Fibroblast of skin of scalp (primary cell): ENCODE data around the gene BTD. TPM values are rescaled to one million over a fixed set of nuclear protein-coding genes. Genes with fewer than 3 reads are reported as not detected.

Source experiments
- DNase-seq: peaks from one replicate; pipeline ENCODE4 v3.0.0-alpha.2; 2013
- polyA plus RNA-seq, 2 experiments: library from polyadenylated mRNA; unstranded; fragments of 120-200 nt; gene quantifications; one replicate each; pipeline ENCODE4 v1.2.1, GENCODE V29; 2013; ENCODE audit not compliant: insufficient read length in 2 of 2

BTD gene, protein sequence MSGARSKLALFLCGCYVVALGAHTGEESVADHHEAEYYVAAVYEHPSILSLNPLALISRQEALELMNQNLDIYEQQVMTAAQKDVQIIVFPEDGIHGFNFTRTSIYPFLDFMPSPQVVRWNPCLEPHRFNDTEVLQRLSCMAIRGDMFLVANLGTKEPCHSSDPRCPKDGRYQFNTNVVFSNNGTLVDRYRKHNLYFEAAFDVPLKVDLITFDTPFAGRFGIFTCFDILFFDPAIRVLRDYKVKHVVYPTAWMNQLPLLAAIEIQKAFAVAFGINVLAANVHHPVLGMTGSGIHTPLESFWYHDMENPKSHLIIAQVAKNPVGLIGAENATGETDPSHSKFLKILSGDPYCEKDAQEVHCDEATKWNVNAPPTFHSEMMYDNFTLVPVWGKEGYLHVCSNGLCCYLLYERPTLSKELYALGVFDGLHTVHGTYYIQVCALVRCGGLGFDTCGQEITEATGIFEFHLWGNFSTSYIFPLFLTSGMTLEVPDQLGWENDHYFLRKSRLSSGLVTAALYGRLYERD
- polyA plus RNA-seq (2013, experiment 1 of 2; ENCODE audit: insufficient read length), result 9.8 TPM
- polyA plus RNA-seq (2013, experiment 2 of 2; ENCODE audit: insufficient read length), result 9.3 TPM

DNA sequence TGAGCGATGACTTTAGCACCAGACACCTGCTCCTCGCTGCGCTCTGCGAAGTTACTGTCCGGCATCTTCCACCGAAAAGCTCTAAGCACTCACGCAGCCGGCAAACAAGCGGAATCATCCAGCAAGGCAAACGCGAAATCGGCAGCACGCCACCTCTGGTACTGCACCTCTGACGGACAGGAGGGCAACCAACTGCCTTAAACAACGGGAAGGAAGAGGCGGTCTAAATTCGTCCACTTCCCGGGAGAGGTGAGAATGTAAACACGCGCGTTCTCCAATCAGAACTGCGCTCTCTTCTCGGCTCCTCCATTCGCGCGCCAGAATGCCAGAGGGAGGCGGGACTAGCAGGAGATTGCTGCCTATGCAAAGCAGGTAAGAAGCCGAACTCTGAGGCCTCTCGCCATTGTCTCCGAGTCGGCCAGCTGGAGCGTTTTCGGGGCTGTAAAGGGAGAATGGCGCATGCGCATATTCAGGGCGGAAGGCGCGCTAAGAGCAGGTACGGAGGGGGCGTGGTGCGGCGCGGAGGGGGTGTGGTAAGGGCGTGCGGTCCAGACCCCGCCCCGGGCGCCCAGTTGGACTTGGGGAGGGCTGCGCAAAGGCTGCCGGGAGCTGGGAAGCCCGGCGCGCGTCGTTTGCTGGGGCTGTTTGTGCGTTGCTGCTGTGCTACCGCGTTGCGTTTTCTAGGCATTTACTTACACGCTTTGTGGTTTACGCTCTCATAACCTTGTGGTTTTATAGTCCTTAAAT lies at the start of gene BTD, which contains the start of gene HACL1:
Gene BTD (plus strand): TSS at position 347 of the 747 bp plus-strand sequence. CDS start 33,695 bp downstream, outside the sequence.
Gene HACL1 (minus strand): TSS at position 171 of the 747 bp plus-strand sequence. CDS start 106 bp downstream, at position 65.
- DNase-seq, result peak; percentile 99

DNA sequence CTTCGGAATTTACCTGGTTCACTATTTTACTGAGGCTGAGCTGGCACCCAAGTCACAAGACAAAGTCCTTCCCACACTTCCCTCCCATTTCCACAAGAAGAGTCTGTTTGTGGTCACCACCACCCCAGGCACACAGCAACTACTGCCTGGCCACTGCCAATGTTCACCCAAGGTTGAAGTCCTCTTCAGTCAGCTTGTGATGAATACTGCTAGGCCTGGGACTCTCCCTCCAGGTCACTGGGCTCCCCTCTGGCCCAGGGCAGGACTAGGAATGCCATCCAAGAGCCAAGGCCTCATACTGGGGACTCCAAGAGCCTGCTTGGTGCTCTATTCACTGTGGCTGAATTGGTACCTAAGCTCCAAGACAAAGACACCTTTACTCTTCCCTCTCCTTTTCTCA lies 49.6 kb upstream of the BTD start:
- DNase-seq, result no peak

DNA sequence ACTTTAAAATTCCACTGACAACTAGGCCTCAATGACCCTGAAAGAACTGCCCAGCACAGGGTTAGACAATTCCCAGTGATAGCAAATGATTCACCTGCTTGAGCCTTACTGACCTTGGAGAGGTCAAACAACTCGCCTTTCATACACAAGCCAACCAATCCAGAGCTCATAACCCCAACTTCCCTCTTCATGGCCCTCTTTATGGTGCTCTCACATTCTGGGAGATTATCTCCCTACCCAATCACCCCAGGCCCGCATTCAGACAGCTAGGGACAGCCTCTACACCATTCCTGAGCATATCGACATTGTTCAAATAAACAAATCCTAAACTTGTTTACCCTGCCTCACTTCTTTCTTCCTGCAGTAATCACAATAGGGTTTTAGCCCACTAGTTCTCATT lies 47.8 kb upstream of the BTD start:
- DNase-seq, result no peak

DNA sequence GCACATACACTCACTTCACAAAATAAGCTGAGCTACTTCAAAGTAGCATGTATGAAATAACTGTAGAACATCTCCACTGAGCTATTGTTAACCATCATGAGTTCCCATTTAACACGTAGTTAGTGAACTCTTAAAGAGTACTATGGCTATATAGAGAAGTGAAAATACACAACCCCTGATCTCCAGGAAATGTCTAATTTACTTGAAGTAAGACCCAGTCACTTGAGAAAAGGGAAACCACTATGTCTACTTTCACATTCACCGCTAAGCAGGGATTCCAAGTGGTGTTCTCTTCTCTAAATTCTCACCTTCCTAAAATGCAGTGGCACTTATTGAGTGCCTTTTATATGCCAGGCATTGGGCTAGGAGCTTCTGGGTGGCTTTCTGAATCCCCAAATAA lies 45.0 kb upstream of the BTD start:
- DNase-seq, result no peak

DNA sequence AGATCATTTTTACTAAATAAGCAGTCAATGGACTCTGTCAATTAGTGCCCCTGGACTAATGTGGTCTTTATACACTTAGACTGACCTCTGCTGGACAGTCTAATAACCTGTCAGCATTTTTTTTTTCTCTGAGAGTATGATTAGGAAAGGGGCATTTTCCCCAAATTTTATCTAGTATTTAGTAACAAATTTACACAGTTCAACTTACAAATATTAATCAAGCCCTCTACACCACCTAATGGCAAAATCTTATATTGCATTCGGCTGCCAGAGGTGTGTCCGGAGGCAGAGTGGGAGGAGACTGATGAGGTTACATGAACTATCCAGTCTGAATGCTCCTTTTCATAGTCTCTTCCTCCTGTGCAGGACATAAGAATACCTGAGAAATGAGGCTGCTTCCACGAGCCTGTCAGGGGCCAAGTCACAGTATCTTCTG lies 44.0 kb upstream of the BTD start:
- DNase-seq, result peak; percentile 77

DNA sequence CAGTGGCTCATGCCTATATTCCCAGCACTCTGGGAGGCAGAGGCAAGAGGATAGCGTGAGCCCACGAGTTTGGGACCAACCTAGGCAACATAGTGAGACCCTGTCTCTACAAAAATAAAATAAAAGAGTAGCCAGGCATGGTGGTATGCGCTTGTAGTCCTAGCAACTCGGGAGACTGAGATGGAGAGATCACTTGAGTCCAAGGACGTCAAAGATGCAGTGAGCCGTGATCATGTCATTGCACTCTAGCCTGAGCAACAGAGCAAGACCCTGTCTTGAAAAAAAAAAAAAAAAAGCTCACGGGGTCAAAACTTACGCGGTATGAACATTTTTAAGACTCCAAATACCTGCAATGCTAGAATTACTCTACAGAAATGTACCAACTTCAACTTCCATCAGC lies 43.0 kb upstream of the BTD start:
- no peak for DNase-seq

DNA sequence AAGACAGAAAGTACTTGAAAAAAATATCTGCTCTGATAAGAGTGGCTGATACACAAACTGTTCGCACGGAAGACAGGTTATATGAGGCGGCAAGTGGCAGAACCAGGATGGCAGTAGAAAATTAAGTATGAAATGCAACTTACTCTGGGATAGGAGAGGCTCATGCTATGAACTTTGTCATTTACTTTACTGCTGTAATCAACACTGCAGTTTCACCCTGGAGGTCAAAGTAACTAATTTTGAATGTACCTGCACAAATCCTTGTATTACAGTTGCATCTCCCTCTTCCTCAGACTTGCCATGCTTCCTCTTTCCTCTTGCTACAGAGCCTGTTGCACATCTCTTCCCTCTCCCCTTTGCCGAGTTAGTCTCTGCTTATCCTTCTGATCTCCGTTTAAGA lies 39.0 kb upstream of the BTD start:
- no peak for DNase-seq

DNA sequence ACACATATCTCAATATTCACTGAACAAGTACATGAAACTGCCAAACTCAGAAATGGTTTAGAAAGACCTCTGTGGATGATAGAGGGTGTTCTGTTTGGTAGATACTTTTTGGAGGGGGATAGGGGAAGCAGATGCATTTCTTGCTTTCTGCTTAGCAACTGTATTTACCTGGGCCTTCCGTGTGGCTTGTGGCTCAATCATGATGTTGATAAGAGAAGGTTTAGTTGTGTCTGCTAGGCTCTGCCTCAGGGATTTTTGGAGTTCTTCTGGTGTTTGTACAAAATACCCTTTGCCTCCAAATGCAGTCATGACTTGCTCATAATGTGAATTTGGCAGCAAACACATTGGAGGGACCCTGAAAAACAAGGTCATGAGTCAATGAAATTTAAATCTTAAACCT lies 38.4 kb upstream of the BTD start:
- DNase-seq, result no peak

DNA sequence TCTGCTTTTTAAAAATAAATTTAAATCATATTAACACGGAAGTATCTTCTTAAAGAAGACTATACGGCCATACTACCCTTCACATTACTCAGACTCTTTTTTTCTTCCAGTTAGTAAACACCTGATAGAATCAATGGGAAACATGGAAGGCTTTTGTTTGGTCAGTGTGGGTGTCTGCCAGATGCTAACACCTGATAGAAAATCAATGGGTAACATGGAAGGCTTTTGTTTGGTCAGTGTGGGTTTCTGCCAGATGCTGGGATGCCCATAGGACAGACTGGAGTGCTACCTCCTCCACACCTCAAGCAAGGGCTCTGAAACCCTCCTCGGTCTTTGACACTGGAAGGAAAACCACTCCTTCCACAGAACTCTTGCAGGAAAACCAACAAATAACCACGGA lies 29.4 kb upstream of the BTD start:
- no peak for DNase-seq

DNA sequence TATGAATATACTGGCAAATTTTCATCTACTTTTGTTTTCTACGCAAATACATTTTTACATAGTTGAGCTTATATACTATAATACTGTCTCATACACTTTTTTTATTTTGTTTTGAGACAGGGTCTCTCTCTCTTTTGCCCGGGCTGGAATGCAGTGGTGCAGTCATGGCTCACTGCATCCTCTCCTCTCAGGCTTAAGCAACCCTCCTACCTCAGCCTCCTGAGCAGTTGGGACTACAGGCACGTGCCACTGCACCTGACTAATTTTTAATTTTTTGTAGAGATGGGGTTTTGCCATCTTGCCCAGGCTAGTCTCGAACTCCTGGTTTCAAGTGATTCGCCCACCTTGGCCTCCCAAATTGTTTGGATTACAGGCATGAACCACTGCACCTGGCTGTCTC lies 26.1 kb upstream of the BTD start:
- no peak for DNase-seq

DNA sequence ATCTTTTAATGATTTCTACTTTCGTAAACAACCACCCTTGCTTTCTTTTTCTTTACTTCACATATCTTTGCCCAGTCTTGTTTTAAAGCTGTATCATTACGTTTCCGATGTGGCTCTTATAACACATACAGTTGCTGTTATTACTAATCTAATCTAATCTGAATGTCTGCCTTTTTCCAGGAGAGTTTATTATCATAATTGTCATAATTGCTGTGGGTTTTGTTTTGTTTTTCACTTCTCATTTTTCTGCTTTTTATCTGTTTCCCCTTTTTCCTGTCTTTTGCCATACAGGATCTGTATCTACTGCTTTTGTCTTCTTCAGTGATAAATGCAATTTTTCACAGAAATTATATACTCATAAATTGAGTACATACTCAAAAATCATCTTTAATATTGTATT lies 25.1 kb upstream of the BTD start:
- DNase-seq, result no peak

DNA sequence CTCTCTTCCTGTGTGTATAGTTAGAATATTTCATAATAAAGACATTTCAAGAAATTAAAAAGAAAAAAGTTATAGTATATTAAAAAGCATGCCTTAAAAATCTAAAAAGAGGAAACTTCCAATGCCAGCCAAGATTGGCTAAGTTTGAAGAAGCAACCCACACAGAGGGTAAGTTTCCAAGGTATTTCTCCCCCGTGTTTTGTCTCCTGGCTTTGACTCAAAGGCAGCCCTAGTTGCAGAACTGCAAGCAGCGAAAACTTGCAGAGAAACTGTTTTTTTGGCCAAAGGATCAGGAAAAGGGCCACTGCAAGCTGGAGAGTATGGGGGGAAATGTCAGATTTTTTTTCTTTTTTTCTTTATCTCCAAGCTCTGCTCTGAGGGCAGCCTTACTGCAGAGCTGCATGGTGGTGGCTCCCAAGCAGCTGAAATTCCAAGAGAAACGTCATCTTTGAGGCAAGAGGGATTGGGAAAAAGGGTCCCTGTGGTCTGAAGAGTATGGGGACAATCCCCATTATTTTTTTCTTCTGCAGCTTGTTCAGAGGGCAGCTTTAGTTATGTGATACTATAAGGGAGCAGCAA lies 23.2 kb upstream of the BTD start:
- DNase-seq, result no peak

DNA sequence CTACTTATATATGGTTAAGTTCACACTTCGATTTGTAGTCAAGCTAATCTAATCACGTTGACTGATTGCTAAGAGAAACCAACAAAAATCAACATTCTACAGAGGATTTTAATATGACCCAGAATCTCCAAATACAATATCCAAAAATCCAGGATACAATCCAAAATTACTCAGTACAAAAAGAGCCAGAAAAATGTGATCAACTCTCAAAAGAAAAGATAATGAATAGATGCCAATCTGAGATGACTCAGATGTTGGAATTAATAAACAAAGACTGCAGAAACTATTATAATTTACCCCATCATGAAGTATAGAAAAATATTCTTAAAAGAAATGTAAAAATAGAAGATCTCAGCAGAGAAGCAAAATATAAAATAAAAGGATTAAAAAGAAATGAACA lies 22.5 kb upstream of the BTD start:
- DNase-seq, result peak; percentile 58

DNA sequence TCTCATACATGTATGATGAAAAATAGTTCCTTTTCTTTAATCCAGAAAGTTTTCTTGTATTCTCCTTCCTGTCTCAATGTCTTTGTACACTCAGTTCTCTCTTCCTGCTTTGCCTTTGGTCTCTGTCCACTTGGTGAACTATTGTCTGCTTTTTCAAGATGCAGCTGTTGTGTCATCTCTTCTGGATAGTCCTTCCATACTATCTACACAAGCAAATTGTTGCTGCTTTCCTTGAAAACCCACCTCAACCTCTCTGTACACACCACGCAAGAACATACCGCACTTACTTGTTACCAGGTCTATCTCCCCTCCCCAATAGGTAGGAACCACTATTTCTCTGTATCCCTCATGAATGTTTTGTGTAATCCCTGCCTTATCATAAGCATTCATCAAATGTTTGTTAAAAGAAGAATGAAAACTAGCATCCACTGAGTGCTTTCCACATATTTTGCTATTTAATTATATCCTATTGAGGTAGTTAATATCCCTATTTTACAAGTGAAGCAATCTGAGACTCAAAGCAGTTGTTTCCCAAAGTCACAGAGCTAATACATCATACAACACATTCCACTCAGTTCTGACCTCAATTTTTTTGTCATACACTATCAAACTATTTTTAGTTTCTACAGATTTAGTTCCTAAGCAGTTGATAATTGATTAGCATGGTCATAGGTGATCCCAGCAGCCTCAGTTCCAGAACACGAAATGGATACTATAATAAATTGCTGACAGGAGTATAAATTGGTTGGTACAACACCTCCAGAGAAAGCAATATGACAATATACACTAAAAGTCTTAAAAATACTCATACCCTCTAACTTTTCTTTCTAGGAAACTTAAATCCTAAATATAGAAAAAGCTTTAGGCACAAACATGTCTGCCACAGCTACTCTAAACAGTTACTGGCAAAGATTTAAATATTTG lies 19.8 kb upstream of the BTD start:
- DNase-seq, result no peak

DNA sequence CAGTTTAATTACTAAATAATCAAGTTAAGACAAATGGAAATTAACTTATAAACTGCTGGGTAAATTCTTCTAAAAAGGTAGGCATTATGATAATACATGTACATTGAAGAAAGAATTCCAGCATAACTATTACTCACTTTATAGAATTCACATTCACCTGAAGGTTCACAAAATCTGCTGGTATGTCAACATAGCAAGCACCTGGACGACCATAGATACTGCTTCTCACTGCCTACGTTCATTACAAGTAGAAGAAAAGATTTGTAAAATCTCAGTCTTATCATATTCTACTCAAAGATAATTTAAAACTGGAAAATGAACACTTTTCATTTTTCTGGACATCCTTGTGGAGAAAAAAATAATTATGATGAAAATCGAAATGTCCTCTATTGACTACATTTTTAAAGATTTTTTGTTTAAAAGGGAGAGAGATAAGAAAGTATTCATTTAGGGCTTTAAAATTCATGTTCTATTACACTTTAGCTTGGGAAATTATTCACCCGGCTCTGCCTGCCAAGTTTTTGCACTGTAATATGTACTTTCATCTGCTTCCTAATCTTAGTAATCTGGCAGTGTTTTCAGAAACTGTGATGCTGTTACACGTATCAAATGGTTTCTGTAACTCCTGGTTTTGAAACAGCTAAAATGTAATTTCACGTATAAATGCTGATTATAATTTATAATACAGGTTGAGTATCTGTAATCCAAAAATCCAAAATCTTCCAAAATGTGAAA lies 16.3 kb upstream of the BTD start:
- DNase-seq, result no peak

DNA sequence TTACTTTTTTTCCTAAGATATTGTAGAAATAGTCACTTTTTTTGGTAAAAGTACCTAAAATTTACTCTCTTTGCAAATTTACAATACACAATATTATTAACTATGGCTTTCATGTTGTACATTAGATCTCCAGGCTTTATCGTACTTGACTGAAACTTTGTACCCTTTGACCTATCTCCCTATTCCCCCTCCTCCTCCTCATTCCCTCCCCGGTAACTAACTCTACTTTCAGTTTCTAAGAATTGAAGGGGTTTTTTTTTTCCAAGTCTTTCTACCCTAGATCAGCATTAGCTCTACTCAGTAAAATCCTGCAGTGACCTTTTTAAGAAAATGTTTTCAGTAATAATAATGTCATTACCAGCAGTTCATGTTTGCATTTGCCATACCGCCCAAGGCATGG lies 10.3 kb upstream of the BTD start:
- no peak for DNase-seq

DNA sequence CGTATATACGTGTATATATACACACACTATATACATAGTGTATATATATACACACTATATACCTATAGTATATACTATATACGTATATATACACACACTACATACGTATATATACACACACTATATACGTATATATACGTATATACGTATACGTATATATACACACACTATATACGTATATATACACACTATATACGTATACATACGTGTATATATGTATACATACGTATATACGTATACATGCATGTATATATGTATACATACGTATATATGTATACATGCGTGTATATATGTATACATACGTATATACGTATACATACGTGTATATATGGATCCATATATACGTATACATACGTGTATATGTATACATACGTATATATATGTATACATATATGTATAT lies 9.6 kb upstream of the BTD start:
- no peak for DNase-seq

DNA sequence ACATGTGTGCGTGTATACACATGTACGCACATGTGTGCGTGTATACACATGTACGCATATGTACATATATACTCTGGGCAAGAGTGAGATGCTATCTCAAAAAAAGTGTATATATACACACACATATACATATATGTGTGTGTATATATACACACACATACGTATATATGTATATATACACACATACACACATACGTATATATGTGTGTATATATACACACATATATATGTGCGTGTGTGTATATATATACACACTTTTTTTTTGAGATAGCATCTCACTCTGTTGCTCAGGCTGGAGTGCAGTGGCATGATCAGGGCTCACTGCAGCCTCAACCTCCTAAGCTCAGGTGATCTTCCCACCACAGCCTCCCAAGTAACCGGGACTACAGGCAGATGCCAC lies 8.6 kb upstream of the BTD start:
- DNase-seq, result no peak

DNA sequence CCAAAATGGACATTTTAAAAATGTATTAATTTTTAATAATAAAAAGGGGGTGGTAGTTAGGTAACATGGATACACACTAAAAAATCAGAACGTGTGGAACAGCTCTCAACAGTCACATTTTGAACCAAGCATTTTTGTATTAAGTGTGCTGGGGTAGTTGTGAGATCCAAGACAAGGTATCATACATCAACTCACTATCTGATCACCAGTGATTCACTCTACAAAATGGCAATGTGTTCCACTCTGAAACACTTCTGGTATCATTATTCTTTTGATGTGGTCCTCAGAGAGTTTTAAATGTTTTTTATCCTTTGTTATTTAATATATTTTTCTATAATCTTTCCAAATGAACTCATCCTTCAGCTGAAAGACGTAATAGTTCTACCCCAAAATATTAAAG lies 5.6 kb upstream of the BTD start:
- DNase-seq, result no peak

DNA sequence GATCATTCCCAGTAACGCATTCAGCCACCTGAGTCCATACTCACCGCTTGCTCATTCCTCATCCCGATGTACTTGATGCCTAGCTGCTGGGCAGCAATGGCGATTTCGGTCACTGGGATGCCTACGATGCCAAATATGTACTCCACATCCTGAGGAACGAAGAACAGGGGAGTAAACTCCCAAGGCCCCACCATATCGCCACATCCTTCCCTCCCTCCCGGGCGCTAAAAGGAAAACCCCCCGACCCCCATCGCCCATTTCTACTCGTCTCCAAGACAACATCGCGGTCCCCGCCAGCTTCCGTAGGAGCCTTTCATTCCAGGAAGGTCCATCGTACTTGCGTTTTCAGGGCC lies 523 bp upstream of the BTD start:
- DNase-seq, result no peak

DNA sequence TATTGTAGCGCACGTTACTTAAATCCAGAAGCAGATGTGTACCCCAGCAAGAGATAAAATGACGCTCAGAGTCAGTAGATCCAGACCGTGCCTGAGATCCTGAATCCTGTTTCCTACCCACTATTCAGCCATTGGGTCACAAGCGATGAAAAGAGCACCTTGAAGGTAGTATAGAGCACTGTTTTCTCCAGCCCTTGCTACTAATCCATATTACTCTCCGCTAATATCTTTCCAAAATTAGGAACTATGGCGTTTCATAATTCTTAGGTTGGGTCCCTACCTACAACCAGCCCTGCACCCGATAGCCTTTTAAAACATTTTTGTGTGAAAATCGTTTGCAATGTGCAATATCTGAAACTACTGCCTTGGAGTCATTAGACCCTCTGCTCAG lies 596 bp downstream of the BTD start:
- DNase-seq, result no peak
